H1 (cell line): ENCODE results near the gene SMO. TPM values are rescaled to one million over a fixed set of nuclear protein-coding genes. Genes with fewer than 3 reads are reported as not detected.

ENCODE experiments used
- ASH2L ChIP-seq: fragments of 200-600, 300-600 bp; sonication (generic); IDR thresholded peaks from one replicate; pipeline ENCODE4 v1.7.1; 2017; ENCODE audit warnings: low read length
- CHD2 ChIP-seq: IDR thresholded peaks from 2 replicates; pipeline ENCODE4 v1.6.1; 2012; ENCODE audit warnings: low read length, improper control_type of control experiment
- EGR1 ChIP-seq: IDR thresholded peaks from 2 replicates; pipeline ENCODE4 v1.6.1; 2011; ENCODE audit warnings: low read depth, low read length, borderline replicate concordance
- EP300 ChIP-seq, 2 experiments: IDR thresholded peaks; 1 replicate in 1 of 2; 2 replicates in 1 of 2; pipeline ENCODE4 v1.6.1; 2011 to 2012; ENCODE audit warnings: low read depth in 2 of 2, low read length in 2 of 2, mild to moderate bottlenecking in 2 of 2, borderline replicate concordance in 1 of 2, inconsistent platforms in 1 of 2, moderate library complexity in 1 of 2
- GABPA ChIP-seq: IDR thresholded peaks from 2 replicates; pipeline ENCODE4 v1.6.1; 2011; ENCODE audit warnings: mild to moderate bottlenecking, low read length, moderate library complexity, borderline replicate concordance; ENCODE audit not compliant: insufficient read depth
- KDM4A ChIP-seq: IDR thresholded peaks from one replicate; pipeline ENCODE4 v1.7.1; 2012; ENCODE audit warnings: low read depth, mild to moderate bottlenecking, moderate library complexity, low read length, inconsistent platforms; ENCODE audit not compliant: severe bottlenecking
- PHF8 ChIP-seq: fragments of 200-600 bp; sonication (generic); conservative IDR thresholded peaks from 2 replicates; pipeline ENCODE4 v1.7.1; 2012; ENCODE audit warnings: low read depth, mild to moderate bottlenecking, inconsistent platforms, low read length, moderate library complexity
- POLR2A ChIP-seq, 2 experiments: IDR thresholded peaks; 1 replicate in 1 of 2; 2 replicates in 1 of 2; pipeline ENCODE4 v1.6.1; 2011; ENCODE audit warnings: low read depth in 2 of 2, low read length in 2 of 2, mild to moderate bottlenecking in 2 of 2; ENCODE audit errors: control extremely low read depth in 1 of 2
- POLR2AphosphoS5 ChIP-seq: IDR thresholded peaks from 2 replicates; pipeline ENCODE4 v1.6.1; 2011; ENCODE audit warnings: low read depth, low read length
- POU5F1 ChIP-seq: IDR thresholded peaks from 2 replicates; pipeline ENCODE4 v1.6.1; 2011; ENCODE audit warnings: low read depth, mild to moderate bottlenecking, low read length, moderate library complexity
- RBBP5 ChIP-seq: IDR thresholded peaks from 2 replicates; pipeline ENCODE4 v1.7.1; 2012; ENCODE audit warnings: low read depth, mild to moderate bottlenecking, inconsistent platforms, low read length, moderate library complexity, borderline replicate concordance
- SP1 ChIP-seq: IDR thresholded peaks from 2 replicates; pipeline ENCODE4 v1.6.1; 2011; ENCODE audit warnings: low read depth, low read length
- TAF1 ChIP-seq: IDR thresholded peaks from 2 replicates; pipeline ENCODE4 v1.6.1; 2011; ENCODE audit warnings: mild to moderate bottlenecking, low read depth, low read length
- TCF12 ChIP-seq: IDR thresholded peaks from 2 replicates; pipeline ENCODE4 v1.6.1; 2011; ENCODE audit warnings: low read depth, mild to moderate bottlenecking, low read length
- polyA plus RNA-seq, 7 experiments: library from polyadenylated mRNA; depleted of rRNA in 3 of 7; stranded (reverse) in 5 of 7; unstranded in 2 of 7; fragments of >200 nt in 5 of 7; fragments of 200-250 nt in 2 of 7; gene quantifications; 1 replicate in 5 of 7; 2 replicates in 1 of 7; 4 replicates in 1 of 7; pipeline versions ENCODE4 v1.2.1 to v1.2.3, GENCODE V29; 2011 to 2013; ENCODE audit warnings: missing spikeins in 2 of 7, mixed read lengths in 2 of 7
- total RNA-seq: library from RNA; stranded (reverse); fragmentation: NEBNext Ultra II Directional; extraction: Animal tissue kit (Norgen Biotek cat#: 25700); gene quantifications from 2 replicates; pipeline ENCODE4 v1.2.1, GENCODE V29; 2021
- TF ChIP-seq, protein P1 (sequence below): IDR thresholded peaks from 2 replicates; pipeline ENCODE4 v1.6.1; 2012; ENCODE audit warnings: inconsistent platforms

SMO gene
- total and polyA plus RNA-seq, 2 of the 8 experiments (the other 6 are each of a cell fraction or from before 2014, with no cell fraction given): 64.5 to 67.6 TPM

DNA sequence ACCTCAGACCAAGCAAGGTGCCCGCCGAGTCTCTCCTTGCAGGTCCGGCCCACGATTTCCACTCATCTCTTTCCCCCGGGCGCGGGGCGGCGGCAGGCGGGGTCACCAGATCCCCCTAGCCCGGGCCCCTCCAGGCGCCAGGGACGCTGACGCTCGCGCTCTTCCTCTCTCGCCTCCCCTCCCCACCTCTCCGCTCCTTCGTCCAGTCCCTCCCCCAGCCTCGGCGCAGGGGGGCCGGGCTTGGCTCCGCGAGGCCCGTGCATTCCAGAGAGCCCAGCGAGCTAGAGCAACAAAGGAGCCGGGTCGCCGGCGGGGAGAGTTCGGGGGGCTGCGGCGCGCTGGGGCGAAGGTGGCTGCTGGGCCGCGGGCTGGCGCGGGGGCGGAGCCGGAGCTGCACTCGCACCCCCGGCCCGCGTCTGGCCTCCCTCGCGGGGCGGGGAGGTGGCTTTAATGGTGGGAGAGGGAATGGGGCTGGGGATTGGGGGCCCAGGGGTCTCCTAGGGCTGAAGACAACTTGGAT, at the start of gene SMO (continued):
- peak; percentile 78; the same call in 1 of the 2 replicates for TF ChIP-seq EGR1
- peak; percentile 96 for TF ChIP-seq ASH2L
- peak; percentile 90 to 93 for TF ChIP-seq POLR2A (IDR thresholded peaks at IDR 0.05; ENCODE audit: control extremely low read depth in 1 of 2, low read depth in 2 of 2, low read length in 2 of 2)
- peak in 1 of 2 experiments; percentile 76; a peak in 1 of 3 replicates for TF ChIP-seq EP300 (IDR thresholded peaks at IDR 0.05; ENCODE audit: borderline replicate concordance in 1 of 2, low read depth in 2 of 2, low read length in 2 of 2)
- TF ChIP-seq POU5F1: no peak
- TF ChIP-seq, protein P1, sequence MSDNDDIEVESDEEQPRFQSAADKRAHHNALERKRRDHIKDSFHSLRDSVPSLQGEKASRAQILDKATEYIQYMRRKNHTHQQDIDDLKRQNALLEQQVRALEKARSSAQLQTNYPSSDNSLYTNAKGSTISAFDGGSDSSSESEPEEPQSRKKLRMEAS: peak; percentile 73
- TF ChIP-seq CHD2: peak; percentile 51; the same call in 1 of the 2 replicates
- peak; percentile 94 for TF ChIP-seq TAF1
- TF ChIP-seq GABPA: no peak
- peak; percentile 83 for TF ChIP-seq KDM4A
- peak; percentile 83 for TF ChIP-seq PHF8
- TF ChIP-seq POLR2AphosphoS5: peak; percentile 85
- no peak for TF ChIP-seq TCF12
- TF ChIP-seq SP1: peak; percentile 65; the same call in 1 of the 2 replicates
- TF ChIP-seq RBBP5: peak; percentile 55; the same call in 1 of the 2 replicates
